CD1c-positive myeloid dendritic cell (primary cell): Measurements from ENCODE around the gene NUCKS1.
"Not testable (repeated sequence)": the region's sequence is repeated elsewhere in the genome, so short reads cannot be mapped to it uniquely, and the experiment has no call there.

ENCODE experiments used
- DNase-seq: peaks from one replicate; pipeline ENCODE4 v3.0.0-alpha.2; 2016; ENCODE audit errors: extremely low spot score

Gene NUCKS1

DNA sequence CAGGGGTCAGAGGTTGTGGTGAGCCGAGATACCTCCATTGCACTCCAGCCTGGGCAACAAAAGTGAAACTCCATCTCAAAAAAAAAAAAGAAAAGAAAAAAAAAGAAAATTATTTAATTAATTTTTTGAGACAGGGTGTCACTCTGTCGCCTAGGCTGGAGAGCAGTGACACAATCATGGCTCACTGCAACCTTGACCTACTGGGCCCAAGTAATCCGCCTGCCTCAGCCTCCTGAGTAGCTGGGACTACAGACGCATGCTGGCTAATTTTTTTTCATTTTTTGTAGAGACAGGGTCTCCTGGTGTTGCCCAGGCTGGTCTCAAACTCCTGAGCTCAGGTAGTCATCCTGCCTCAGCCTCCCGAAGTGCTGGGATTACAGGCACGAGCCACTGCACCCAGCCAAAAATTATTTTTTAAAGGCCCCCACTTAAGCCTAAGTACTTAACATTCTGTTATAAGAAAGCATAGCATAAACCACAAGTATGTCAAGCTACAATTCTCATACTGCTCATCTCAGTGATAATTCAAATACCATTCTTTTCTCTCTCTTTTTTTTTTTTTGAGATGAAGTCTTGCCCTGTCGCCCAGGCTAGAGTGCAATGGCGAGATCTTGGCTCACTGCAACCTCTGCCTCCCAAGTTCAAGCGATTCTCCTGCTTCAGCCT is 19.9 kb downstream of the NUCKS1 start:
- DNase-seq = no peak

GRCh38 chr1:205726619-205727125 is 23.3 kb downstream of the NUCKS1 start:
- no peak for DNase-seq

DNA sequence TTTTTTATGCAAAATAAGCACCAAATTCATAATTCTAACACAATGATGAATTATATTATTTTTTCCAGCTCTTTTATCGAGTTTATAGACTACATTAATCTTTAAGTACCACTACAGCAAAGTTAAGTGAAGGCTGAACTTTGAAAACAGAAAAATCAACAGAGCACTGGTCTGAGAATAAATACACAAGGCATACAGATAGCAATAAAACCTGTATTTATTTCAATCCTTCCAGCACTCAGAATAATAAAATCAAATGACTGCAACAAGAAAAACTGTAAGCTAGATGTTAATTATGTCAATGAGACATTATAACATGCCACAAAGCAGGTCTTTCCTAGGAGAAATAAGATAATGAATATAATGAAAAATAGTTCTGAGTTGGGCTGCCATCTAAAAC is 24.5 kb downstream of the NUCKS1 start:
- no peak for DNase-seq

DNA sequence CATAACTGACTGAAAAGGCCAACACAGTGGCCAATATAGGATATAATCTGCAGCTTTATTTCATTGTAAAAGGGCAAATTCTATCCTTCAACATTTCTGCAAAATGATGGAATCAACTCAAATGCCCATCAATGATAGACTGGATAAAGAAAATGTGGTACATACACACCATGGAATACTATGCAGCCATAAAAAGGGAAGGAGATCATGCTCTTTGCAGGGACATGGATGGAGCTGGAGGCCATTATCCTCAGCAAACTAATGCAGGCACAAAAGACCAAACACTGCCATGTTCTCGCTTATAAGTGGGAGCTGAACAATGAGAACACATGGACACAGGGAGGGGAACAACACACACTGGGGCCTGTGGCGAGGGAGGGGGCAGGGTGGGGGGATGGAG is 29.2 kb downstream of the NUCKS1 start:
- not testable (repeated sequence) for DNase-seq

- no peak for DNase-seq
Observed at GRCh38 chr1:205719762-205720161, 30.2 kb downstream of the NUCKS1 start.

GRCh38 chr1:205719015-205719414 is 31.0 kb downstream of the NUCKS1 start:
- DNase-seq = no peak

DNA sequence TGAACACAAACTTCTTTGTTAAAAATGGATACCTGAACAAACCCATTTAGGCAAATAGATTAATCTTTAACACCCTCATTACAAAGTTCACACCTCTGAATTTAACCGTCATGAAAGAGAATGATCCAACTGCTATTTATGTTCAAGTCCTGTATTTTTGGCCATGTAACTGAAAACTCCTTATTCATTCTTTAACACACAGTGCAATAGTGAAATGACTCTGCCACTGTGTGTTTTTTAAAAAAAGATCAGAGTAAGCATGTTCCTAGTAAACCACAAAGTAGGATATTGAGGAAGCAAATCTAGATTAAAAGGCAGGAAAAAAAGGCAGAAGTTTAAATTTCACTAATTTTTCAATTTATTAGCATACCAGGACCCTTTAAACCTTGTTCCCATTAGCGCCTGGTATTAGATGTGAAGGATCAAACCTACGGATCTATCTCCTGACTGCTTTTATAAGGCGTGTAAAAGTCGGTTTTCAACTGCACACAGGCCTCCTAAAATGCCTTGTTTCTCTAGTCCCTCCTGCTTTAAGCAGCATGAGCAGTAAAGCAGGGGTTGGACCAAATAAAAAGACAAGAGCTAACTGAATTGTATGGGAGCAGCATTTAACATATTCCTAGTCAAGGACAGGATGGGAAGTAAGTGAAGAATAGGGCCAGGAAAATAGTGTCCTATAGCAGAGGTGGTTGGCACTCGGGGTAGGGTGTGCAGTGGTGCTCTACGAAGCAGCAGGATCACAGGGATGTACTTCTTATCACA is 33.4 kb downstream of the NUCKS1 start:
- DNase-seq = peak; percentile 32

DNA sequence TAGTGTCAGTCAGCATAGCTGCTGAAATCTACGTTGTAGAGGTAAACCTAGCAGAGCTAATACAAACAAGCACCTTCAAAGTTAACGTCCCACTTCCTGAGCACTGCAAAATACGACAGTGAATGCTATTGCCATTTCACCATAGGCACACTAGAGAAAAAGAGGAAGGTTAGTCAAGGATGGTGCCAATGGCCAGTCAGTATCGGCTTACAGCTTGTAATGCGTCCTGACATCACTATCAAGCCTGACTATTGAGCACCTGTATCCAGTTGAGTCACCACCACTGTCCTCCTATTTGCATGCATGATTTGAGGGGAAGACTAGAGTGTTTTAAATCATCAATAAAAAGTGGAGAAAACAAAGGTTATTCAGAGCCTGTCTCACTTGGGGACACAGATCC is 34.4 kb downstream of the NUCKS1 start:
- DNase-seq = peak; percentile 50

DNA sequence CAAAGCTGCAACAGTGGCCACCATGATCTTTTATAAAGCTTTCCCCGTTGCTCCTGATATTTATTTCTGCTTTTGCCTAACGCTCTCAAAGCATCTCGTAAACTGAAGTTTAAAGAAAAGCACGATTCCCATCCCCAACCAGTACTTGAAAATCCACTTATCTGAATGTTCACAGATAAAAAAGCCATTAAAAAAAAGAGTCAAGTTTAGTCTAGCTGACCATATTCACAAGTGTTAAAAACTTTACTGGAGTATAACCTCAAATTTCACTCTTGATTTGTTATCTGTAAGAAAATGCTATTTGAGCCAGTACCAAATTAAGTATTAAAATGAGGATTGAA is 35.1 kb downstream of the NUCKS1 start:
- no peak for DNase-seq

GRCh38 chr1:205714190-205714905 is 35.6 kb downstream of the NUCKS1 start:
- no peak for DNase-seq

GRCh38 chr1:205711105-205712048 is 38.6 kb downstream of the NUCKS1 start:
- peak; percentile 82 for DNase-seq

DNA sequence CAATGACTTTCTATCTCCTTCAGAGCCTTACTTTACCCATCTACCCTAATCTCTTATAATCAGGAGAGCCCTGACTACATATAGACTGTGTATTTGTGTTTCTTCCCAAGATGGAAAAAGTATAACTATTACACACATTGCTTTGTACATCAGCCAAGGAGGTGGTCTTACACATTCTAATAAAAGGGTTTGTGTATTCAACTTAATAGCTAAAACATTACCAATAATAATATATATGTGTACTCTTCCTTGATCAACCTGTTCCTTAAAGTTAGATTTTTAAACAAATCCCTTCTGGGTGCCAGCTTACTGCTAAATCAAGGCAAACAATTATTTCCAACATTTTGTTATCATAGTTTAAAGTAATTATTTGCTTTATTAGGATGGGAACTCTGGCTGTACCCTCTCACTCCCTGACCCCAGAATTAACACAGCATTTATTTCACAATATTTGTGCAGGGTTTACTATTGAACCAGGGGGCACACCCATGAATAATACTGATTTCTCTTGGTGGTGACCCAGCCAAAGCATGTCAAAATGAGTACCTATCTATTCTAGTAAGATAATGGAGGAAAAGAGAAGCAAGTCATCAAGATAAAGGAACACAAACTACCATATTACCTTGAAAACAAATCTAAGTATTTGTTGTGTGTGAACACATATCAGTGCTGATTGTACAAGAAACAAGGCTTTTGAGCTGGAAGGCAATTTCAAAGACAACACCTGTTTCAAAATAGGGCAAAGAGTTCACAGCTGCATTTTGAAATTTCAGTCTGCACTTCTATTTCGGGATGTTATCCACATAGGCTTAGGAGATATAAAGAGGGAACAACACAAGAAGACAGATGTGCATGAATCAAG is 39.5 kb downstream of the NUCKS1 start:
- no peak for DNase-seq

DNA sequence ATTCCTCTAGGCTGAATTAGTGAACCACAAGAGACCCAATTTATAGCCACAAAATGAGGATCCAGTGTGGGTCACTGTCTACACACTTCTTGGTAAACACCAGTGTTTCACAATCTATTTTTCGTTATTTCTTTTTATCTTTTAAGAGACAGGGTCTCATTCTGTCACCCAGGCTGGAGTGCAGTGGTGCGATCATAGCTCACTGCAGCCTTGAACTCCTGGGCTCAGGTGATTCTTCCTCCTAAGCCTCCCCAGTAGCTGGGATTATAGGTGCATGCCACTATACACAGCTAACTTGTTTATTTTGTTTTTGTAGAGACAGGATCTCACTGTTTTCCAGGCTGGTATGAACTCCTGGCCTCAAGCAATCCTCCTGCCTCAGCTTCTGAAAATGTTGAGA is 40.3 kb downstream of the NUCKS1 start:
- DNase-seq = no peak

DNA sequence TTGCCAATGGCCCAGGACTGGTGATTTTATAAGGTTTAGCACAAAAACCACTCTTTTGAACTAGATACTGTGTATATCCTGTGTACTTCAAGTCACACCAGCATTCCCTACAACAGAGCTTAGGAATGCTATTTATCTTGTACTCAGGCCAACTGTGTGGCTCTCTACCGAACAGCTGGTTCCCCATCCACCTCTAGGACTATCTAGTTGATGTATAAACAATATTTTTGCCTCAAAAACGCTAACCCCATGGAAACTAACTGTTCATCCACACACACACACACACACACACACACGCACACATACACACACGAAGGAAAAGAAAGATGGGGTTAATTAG is 41.0 kb downstream of the NUCKS1 start:
- DNase-seq = no peak

GRCh38 chr1:205706601-205707502 is 43.1 kb downstream of the NUCKS1 start:
- DNase-seq = peak; percentile 23

- peak; percentile 71 for DNase-seq
Observed at GRCh38 chr1:205704903-205705302, 45.1 kb downstream of the NUCKS1 start.

- no peak for DNase-seq
Observed at GRCh38 chr1:205703072-205703471, 46.9 kb downstream of the NUCKS1 start.

DNA sequence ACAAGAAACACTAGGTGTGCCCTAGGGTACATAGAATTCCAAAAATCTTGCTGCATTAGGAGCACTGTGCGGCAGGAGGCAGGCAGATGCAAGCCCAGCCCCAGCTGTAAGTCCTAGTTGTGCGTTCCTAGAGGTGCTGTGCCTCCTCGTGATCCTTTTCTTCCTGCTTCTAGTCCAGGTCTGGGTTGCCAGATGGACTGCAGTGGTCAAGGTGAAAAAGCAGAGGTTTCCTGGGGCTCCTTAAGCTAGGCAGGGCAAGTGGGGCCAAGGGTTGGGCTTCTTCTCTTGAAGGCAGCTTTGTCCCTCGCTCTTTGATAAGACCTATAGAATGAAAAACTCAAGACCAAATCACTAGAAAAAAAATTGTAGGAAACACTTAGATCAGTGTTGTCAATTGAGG is 48.1 kb downstream of the NUCKS1 start:
- no peak for DNase-seq

- no peak for DNase-seq
Observed at GRCh38 chr1:205701420-205701819, 48.6 kb downstream of the NUCKS1 start.
